IPS DF 19.7 (cell line): Measurements from ENCODE around the gene PEX6.
A peak's percentile ranks its signal among the peaks of the same experiment; 100 is the strongest.

Experiments used
- DNase-seq: peaks from one replicate; pipeline ENCODE4 v3.0.0-alpha.2; 2013; ENCODE audit warnings: low read depth, low spot score

Gene PEX6

GRCh38 chr6:42996513-42996912 is 17.5 kb upstream of the PEX6 start:
- no peak for DNase-seq

DNA sequence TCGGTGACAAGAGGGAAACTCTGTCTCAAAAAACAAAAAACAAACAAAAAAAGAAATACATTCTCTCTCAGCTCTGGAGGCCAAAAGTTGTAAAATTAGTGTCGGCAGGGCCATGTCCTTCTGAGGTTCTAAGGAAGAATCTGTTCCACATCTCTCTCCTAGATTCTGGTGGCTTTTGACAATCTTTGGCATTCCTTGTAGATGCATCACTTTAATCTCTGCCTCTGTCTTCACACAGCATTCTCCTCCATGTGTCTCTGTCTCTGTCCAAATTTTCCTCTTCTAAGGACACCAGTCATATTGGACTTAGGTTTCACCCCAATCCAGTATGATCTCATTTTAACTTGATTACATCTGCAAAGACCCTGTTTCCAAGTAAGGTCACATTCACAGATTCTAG is 14.5 kb upstream of the PEX6 start:
- no peak for DNase-seq

- DNase-seq, result no peak
These were observed 10.9 kb upstream of the PEX6 start for GRCh38 chr6:42989923-42990322.

DNA sequence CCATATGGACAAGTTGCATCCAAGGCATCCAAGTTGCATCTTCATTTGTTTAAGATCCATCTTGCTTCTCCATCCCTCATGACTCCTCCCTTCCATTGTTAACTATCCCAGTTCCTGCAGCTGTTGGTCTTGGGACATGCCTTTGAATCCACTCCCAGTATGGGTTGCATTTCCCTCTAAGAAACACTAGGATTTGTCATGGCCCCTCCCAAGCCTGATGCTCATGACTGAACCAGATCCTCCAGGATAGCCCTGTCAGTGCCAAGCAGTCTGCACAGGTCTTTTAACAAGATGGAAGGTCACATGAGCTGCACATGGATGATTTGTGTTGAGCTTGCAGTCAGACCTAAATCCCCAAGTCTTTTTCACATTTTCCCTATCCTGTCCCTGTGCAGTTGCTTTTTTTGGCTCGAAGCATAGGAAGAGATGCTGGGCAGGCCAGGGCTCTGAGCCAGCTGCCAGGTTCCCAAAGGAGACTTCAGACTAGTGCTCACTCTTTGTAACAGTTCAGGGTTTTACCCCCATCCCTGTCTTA is 9.6 kb upstream of the PEX6 start:
- DNase-seq, result no peak

- no peak for DNase-seq
These were observed 8.8 kb upstream of the PEX6 start for GRCh38 chr6:42987533-42988451.

GRCh38 chr6:42984924-42985475 is 6.0 kb upstream of the PEX6 start:
- DNase-seq, result no peak

GRCh38 chr6:42984001-42984923 is 5.3 kb upstream of the PEX6 start, which contains the start of gene PPP2R5D:
TSS of gene PPP2R5D (plus strand) at chr6:42984570. CDS start at chr6:42984678, 108 bp downstream.
- DNase-seq, result peak; percentile 95

DNA sequence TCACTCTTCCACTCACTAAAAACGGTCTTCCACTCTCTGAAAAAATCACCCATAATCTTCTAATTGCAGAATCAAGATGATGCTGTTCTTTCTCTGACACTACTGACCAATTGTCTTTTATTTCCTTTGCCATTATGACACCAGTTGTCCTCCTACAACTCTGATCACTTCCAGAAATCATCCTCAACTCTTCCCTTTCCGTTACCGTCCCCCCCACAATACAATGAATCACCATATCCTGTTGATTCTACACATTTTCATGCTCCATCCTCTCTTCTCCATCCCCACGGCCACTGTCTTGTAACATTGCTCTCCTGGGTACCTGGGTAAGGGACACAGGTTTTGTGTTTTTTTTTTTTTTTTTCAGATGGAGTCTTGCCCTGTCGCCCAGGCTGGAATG is 2.9 kb upstream of the PEX6 start:
- DNase-seq, result no peak

- DNase-seq, result no peak
These were observed 669 bp upstream of the PEX6 start for GRCh38 chr6:42979523-42980177.

DNA sequence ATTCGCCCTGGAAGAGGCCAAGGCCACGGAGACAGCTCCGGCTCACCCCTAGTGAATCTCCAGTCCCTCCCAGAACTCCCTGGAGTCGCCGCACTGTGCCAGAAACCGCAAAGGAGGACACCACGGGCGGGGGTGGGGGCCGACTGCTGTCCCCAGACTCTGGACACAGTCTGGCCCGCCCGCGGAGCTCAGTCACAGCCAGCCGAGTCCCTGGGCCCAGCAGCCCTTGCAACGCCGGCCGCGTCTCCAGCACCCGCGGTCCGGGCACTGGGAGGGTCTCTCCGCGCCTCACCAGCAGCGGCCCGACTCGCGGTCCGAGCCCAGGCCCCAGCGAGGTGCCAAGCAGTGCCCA is 518 bp downstream of the PEX6 start:
- DNase-seq, result no peak

DNA sequence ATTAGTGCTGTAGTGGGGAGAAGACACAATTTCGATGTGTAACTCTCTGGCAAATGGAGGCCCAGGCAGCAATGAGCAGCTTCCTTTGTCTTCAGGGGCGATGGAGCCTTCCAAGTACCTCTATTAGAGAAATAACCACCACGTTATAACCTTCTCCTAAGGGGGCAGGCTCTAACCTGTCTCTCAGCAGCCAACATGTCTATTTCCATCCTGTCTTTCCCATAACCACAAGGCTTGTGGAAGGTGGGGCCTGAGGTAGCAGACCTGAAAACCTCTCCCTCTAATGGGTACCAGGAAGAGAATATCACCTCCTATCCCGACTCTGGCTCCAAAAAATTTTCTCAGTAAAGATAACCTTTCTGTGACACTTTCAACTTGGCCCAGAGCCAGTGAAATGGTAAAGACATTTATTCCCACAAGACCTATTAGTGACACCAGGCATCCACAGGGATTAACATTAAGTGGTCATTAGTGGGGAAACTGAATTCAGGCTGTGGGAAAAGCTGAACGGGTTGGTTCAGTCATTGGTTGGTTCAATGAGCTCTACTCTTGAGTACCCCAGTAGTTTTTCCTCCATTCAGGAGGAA is 4.0 kb downstream of the PEX6 start:
- no peak for DNase-seq

DNA sequence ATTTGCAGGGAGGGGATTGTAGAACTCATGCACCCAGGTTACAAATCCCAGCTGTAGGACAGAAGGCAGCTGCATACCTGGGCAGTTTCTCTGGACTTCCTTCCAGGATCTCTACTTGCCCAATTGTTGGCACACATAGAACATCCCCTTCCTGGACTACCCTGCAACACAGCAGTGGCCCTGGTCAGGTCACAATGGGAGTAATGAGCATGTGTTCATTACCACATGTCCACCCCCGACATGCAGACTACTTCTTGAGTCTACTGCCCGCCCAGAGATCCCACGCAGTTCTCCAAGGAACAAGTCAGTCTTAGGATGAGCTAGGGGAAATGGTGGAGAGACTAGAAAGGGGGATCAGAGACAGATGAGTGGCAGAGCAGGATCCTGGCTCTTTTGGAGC is 5.1 kb downstream of the PEX6 start:
- DNase-seq, result no peak

DNA sequence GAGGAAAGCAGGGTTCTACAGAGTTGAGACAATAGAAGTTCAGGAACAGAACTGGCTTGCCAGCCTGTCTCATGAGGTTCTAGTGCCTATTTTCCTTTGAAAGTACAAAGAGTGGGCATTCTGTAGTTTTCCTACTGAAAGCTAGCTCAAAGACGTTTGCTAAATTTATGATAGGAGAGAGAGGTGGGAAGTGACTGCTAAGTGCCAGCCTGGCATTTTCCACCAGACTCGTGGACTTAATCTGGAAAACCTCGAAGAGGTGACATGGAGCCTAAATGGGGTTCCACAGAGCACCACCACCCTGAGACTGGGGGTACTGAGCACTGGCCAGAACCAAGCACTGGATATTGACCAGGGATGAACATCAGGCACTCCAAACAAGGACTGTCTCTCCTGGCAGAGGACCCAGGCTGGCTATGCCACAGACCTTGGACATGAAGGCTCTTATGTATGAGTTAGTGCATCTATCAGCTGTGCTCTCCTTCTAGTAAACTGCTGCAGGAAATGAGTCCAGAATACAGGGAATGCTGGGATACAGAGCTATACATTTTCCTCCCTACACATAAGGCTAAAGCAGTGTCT is 7.1 kb downstream of the PEX6 start:
- DNase-seq, result no peak

- no peak for DNase-seq
These were observed 7.9 kb downstream of the PEX6 start for GRCh38 chr6:42970871-42971612.

DNA sequence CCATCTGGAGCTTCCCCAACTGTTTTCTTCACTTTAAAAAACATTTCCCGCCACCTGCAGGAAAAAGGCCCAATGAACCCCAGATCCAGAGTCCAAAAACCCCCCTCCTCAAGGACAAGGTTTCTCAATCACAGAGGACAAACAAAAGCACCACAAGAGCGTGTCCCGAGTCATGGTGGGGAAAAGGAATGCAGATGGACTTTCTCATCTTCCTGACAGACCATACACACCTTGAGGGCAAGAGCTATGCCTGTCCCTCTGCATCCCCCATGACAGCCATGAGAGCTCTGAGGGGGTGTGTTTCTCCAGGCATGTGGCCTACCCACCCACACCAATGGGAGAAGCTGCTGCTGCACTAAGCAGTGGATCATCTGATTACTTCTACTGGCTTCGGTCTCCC is 9.0 kb downstream of the PEX6 start:
- DNase-seq, result no peak

DNA sequence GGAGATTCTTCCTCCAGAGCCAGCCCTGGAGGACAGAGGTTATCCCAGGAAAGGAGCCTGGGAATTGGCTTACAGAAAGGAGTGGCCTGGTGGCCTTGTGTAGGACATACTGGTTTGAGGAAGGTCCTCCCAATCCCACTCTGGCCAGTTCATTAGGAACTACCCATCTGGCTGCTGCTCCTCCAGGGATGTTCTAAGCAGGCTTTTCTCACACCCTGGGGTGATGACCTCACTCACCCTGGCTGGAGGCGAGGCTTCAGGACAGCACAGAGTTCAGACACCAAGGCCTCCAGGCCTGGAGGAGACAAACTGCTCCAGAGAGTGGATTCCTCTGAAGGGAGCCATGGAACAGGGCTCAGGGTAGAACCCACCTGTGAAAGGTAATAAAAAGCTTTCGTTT is 9.6 kb downstream of the PEX6 start:
- no peak for DNase-seq

GRCh38 chr6:42968783-42969182 is 10.2 kb downstream of the PEX6 start:
- DNase-seq, result no peak

- no peak for DNase-seq
These were observed 10.8 kb downstream of the PEX6 start for GRCh38 chr6:42968126-42968701.

DNA sequence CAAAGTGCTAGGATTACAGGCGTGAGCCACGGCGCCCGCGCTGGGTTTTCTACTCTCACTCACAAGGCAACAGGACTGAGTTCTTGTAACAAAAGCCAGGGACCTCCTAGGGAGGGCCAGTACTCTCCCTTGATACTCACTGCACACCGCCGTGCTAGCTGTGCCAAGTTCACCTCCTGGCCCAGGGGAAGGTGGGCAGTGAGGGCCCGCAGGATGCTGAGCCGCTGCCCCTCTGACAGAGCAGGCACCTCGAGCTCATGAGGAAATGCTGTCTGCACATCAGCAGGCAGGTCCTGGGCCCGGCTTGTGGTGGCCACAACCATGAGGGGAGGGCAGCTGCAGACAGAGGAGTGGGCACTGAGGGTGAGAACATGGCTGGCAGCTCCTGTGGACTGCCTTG is 11.8 kb downstream of the PEX6 start:
- no peak for DNase-seq

DNA sequence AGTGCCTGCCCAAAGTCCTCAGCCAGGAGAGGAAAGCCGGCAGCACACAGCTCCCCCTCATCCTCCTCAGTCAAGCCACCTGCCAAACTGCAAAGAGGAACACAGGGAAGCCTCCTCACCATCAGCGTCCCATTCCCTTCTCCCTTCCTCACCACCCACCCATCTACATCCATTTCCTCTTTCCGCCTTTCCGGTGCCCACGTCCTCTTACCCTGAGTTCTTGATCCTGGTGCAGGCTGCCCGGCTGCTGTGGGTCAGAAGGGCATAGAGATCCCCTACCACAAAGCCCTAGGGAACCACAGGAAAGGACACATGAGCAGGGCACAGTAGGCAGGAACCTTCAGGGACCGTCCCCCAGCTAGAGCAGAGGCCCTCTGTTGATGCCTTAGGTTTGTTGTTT is 12.4 kb downstream of the PEX6 start:
- DNase-seq, result no peak
